ENCODE results near the gene MYRFL. TPM values are rescaled to one million over a fixed set of nuclear protein-coding genes. Genes with fewer than 3 reads are reported as not detected.

Gene MYRFL
- total RNA-seq, 1 donor from 2014 or later = 0.13 TPM

GRCh38 chr12:69919495-69919894 lies 94.5 kb downstream of the MYRFL start:
- H3K27ac Mint-ChIP-seq (ENCODE audit: unreplicated experiment) = no peak overlapping the region
- no peak for TF ChIP-seq CTCF (IDR thresholded peaks at IDR 0.05)
- peaks cover 4% of the 10 kb centered on the region for H3K27me3 Mint-ChIP-seq (ENCODE audit: unreplicated experiment)
- DNase-seq (ENCODE audit: extremely low spot score, unreplicated experiment) = no peak
- H3K4me3 Mint-ChIP-seq (ENCODE audit: unreplicated experiment) = no peak overlapping the region
- H3K9me3 Mint-ChIP-seq (ENCODE audit: unreplicated experiment) = peaks cover 7% of the 10 kb centered on the region
- H3K36me3 Mint-ChIP-seq (ENCODE audit: unreplicated experiment) = no peaks in the 10 kb centered on the region
- H3K4me1 Mint-ChIP-seq (ENCODE audit: unreplicated experiment) = no peaks in the 10 kb centered on the region

GRCh38 chr12:69921831-69922230 lies 96.8 kb downstream of the MYRFL start:
- H3K27me3 Mint-ChIP-seq (ENCODE audit: unreplicated experiment) = peaks cover 9% of the 10 kb centered on the region
- no peak overlapping the region for H3K27ac Mint-ChIP-seq (ENCODE audit: unreplicated experiment)
- peaks cover 7% of the 10 kb centered on the region for H3K9me3 Mint-ChIP-seq (ENCODE audit: unreplicated experiment)
- no peak for DNase-seq (ENCODE audit: extremely low spot score, unreplicated experiment)
- no peaks in the 10 kb centered on the region for H3K36me3 Mint-ChIP-seq (ENCODE audit: unreplicated experiment)
- TF ChIP-seq CTCF (IDR thresholded peaks at IDR 0.05) = no peak
- no peak overlapping the region for H3K4me3 Mint-ChIP-seq (ENCODE audit: unreplicated experiment)
- no peaks in the 10 kb centered on the region for H3K4me1 Mint-ChIP-seq (ENCODE audit: unreplicated experiment)

GRCh38 chr12:69922999-69923398 lies 98.0 kb downstream of the MYRFL start:
- Mint-ChIP-seq H3K4me3 (ENCODE audit: unreplicated experiment) (no peak overlapping the region), H3K27ac (ENCODE audit: unreplicated experiment) (no peak overlapping the region), H3K9me3 (ENCODE audit: unreplicated experiment) (peaks cover 3% of the 10 kb centered on the region), H3K36me3 (ENCODE audit: unreplicated experiment) (no peaks in the 10 kb centered on the region), H3K4me1 (ENCODE audit: unreplicated experiment) (no peaks in the 10 kb centered on the region), H3K27me3 (ENCODE audit: unreplicated experiment) (peaks cover 9% of the 10 kb centered on the region)
- TF ChIP-seq CTCF (IDR thresholded peaks at IDR 0.05) = no peak
- no peak for DNase-seq (ENCODE audit: extremely low spot score, unreplicated experiment)

- no peak overlapping the region for H3K27ac Mint-ChIP-seq (ENCODE audit: unreplicated experiment)
- no peaks in the 10 kb centered on the region for H3K36me3 Mint-ChIP-seq (ENCODE audit: unreplicated experiment)
- no peak overlapping the region for H3K4me3 Mint-ChIP-seq (ENCODE audit: unreplicated experiment)
- no peak for TF ChIP-seq CTCF (IDR thresholded peaks at IDR 0.05)
- no peak for DNase-seq (ENCODE audit: extremely low spot score, unreplicated experiment)
- no peaks in the 10 kb centered on the region for H3K9me3 Mint-ChIP-seq (ENCODE audit: unreplicated experiment)
- peaks cover 9% of the 10 kb centered on the region for H3K27me3 Mint-ChIP-seq (ENCODE audit: unreplicated experiment)
- H3K4me1 Mint-ChIP-seq (ENCODE audit: unreplicated experiment) = no peaks in the 10 kb centered on the region
Observed at GRCh38 chr12:69925291-69925690, 100.3 kb downstream of the MYRFL start.

- TF ChIP-seq CTCF (IDR thresholded peaks at IDR 0.05) = no peak
- Mint-ChIP-seq H3K4me1 (ENCODE audit: unreplicated experiment) (peaks cover 2% of the 10 kb centered on the region), H3K27ac (ENCODE audit: unreplicated experiment) (no peak overlapping the region), H3K9me3 (ENCODE audit: unreplicated experiment) (no peaks in the 10 kb centered on the region), H3K27me3 (ENCODE audit: unreplicated experiment) (peaks cover 11% of the 10 kb centered on the region), H3K36me3 (ENCODE audit: unreplicated experiment) (no peaks in the 10 kb centered on the region), H3K4me3 (ENCODE audit: unreplicated experiment) (no peak overlapping the region)
- no peak for DNase-seq (ENCODE audit: extremely low spot score, unreplicated experiment)
Observed at GRCh38 chr12:69927164-69927563, 102.1 kb downstream of the MYRFL start.

Data from osteocyte (in vitro differentiated cells).